H9 (cell line): ENCODE measurements around the gene TMEM123. TPM values are rescaled to one million over a fixed set of nuclear protein-coding genes. Genes with fewer than 3 reads are reported as not detected.
A peak's percentile ranks its signal among the peaks of the same experiment; 100 is the strongest.

Source experiments
- DNase-seq: peaks from one replicate; pipeline ENCODE4 v3.0.0-alpha.2; 2017
- H2AFZ ChIP-seq: one replicate; pipeline ENCODE4 v1.6.1; 2013; ENCODE audit warnings: mild to moderate bottlenecking, low read length, control low read depth, moderate library complexity
- H2AK5ac ChIP-seq: 2 replicates; pipeline ENCODE4 v1.6.1; 2013; ENCODE audit warnings: low read length, control low read depth, mixed read lengths; ENCODE audit not compliant: insufficient read length
- H2BK120ac ChIP-seq: one replicate; pipeline ENCODE4 v1.6.1; 2013; ENCODE audit warnings: low read depth, mild to moderate bottlenecking, low read length, control low read depth, inconsistent platforms; ENCODE audit not compliant: poor library complexity, severe bottlenecking
- H2BK12ac ChIP-seq: 2 replicates; pipeline ENCODE4 v1.6.1; 2013; ENCODE audit warnings: low read length, control low read depth, mixed read lengths, low read depth; ENCODE audit not compliant: insufficient read length
- H2BK15ac ChIP-seq: 2 replicates; pipeline ENCODE4 v1.6.1; 2013; ENCODE audit warnings: low read depth, low read length, control low read depth
- H2BK20ac ChIP-seq: one replicate; pipeline ENCODE4 v1.6.1; 2013; ENCODE audit warnings: low read depth, mild to moderate bottlenecking, low read length, control low read depth, inconsistent platforms; ENCODE audit not compliant: poor library complexity, severe bottlenecking
- H2BK5ac ChIP-seq: 2 replicates; pipeline ENCODE4 v1.6.1; 2013; ENCODE audit warnings: low read length, control low read depth, mixed read lengths; ENCODE audit not compliant: insufficient read length
- H3K14ac ChIP-seq: 2 replicates; pipeline ENCODE4 v1.6.1; 2013; ENCODE audit warnings: low read length, control low read depth; ENCODE audit not compliant: insufficient read depth
- H3K18ac ChIP-seq: 2 replicates; pipeline ENCODE4 v1.6.1; 2013; ENCODE audit warnings: low read depth, mild to moderate bottlenecking, mixed read lengths, low read length, control low read depth; ENCODE audit not compliant: insufficient read length
- H3K23ac ChIP-seq: 2 replicates; pipeline ENCODE4 v1.6.1; 2013; ENCODE audit warnings: low read length, control low read depth, mixed read lengths, low read depth; ENCODE audit not compliant: insufficient read length
- H3K23me2 ChIP-seq: 2 replicates; pipeline ENCODE4 v1.6.1; 2013; ENCODE audit warnings: low read depth, mild to moderate bottlenecking, mixed read lengths, low read length, control low read depth; ENCODE audit not compliant: insufficient read length, poor library complexity, severe bottlenecking
- H3K27ac ChIP-seq: 2 replicates; pipeline ENCODE4 v1.5.1; 2013; ENCODE audit warnings: low read length, control low read depth, mixed read lengths, low read depth; ENCODE audit not compliant: insufficient read length
- H3K27me3 ChIP-seq: 2 replicates; pipeline ENCODE4 v1.6.1; 2013; ENCODE audit warnings: low read length, control low read depth, inconsistent platforms; ENCODE audit not compliant: insufficient read depth
- H3K4ac ChIP-seq: 2 replicates; pipeline ENCODE4 v1.6.1; 2013; ENCODE audit warnings: low read depth, mild to moderate bottlenecking, control low read depth, inconsistent platforms, low read length, moderate library complexity
- H3K4me1 ChIP-seq: 2 replicates; pipeline ENCODE4 v1.6.1; 2013; ENCODE audit warnings: low read length, control low read depth, inconsistent platforms; ENCODE audit not compliant: insufficient read depth
- H3K4me2 ChIP-seq: 2 replicates; pipeline ENCODE4 v1.6.1; 2013; ENCODE audit warnings: low read length, control low read depth, mixed read lengths; ENCODE audit not compliant: insufficient read length, insufficient read depth
- H3K56ac ChIP-seq: 2 replicates; pipeline ENCODE4 v1.6.1; 2013; ENCODE audit warnings: low read depth, mild to moderate bottlenecking, mixed read lengths, low read length, control low read depth; ENCODE audit not compliant: insufficient read length
- H3K79me1 ChIP-seq: 2 replicates; pipeline ENCODE4 v1.6.1; 2013; ENCODE audit warnings: low read depth, mild to moderate bottlenecking, moderate library complexity, low read length, control low read depth, inconsistent platforms; ENCODE audit not compliant: insufficient read depth, poor library complexity, severe bottlenecking
- H3K79me2 ChIP-seq: 2 replicates; pipeline ENCODE4 v1.6.1; 2013; ENCODE audit warnings: low read length, control low read depth, inconsistent platforms; ENCODE audit not compliant: insufficient read depth
- H3K9ac ChIP-seq: 2 replicates; pipeline ENCODE4 v1.6.1; 2013; ENCODE audit warnings: low read length, control low read depth, mixed read lengths; ENCODE audit not compliant: insufficient read length; ENCODE audit errors: extremely low read depth
- H3K9me3 ChIP-seq: one replicate; pipeline ENCODE4 v1.6.1; 2013; ENCODE audit warnings: low read depth, low read length, inconsistent platforms; ENCODE audit not compliant: control insufficient read depth
- H3T11ph ChIP-seq: one replicate; pipeline ENCODE4 v1.6.1; 2013; ENCODE audit warnings: mild to moderate bottlenecking, low read length, control low read depth, inconsistent platforms
- H4K20me1 ChIP-seq: one replicate; pipeline ENCODE4 v1.6.1; 2013; ENCODE audit not compliant: control insufficient read depth, insufficient read length, insufficient read depth
- H4K5ac ChIP-seq: 2 replicates; pipeline ENCODE4 v1.6.1; 2013; ENCODE audit warnings: low read depth, mild to moderate bottlenecking, mixed read lengths, low read length, control low read depth; ENCODE audit not compliant: insufficient read length
- H4K8ac ChIP-seq: replicated peaks from 2 replicates; pipeline ENCODE4 v1.6.1; 2013; ENCODE audit warnings: low read length, control low read depth, mixed read lengths, low read depth; ENCODE audit not compliant: insufficient read length
- H4K91ac ChIP-seq: 2 replicates; pipeline ENCODE4 v1.6.1; 2013; ENCODE audit warnings: low read depth, mild to moderate bottlenecking, moderate library complexity, mixed read lengths, low read length, control low read depth; ENCODE audit not compliant: insufficient read length
- H3K27ac Mint-ChIP-seq, 3 experiments: 2 replicates in 2 of 3; 3 replicates in 1 of 3; pipeline ENCODE4 v1.8.0; 2020 to 2021; ENCODE audit warnings: mixed read lengths in 3 of 3, mild to moderate bottlenecking in 1 of 3, moderate library complexity in 1 of 3
- H3K27me3 Mint-ChIP-seq: 2 replicates; pipeline ENCODE4 v1.8.0; 2021; ENCODE audit warnings: low read depth, mild to moderate bottlenecking, moderate library complexity, mixed read lengths
- H3K36me3 Mint-ChIP-seq, 3 experiments: 2 replicates in 2 of 3; 3 replicates in 1 of 3; pipeline ENCODE4 v1.8.0; 2020 to 2021; ENCODE audit warnings: low read depth in 3 of 3, mixed read lengths in 3 of 3; ENCODE audit not compliant: insufficient read depth in 1 of 3
- H3K4me1 Mint-ChIP-seq, 2 experiments: 2 replicates each; pipeline ENCODE4 v1.8.0; 2020; ENCODE audit warnings: mixed read lengths in 2 of 2
- H3K4me3 Mint-ChIP-seq, 2 experiments: 2 replicates in 1 of 2; 3 replicates in 1 of 2; pipeline ENCODE4 v1.8.0; 2020 to 2021; ENCODE audit warnings: mild to moderate bottlenecking in 2 of 2, mixed read lengths in 2 of 2, moderate library complexity in 1 of 2
- H3K9me3 Mint-ChIP-seq, 2 experiments: 2 replicates in 1 of 2; 3 replicates in 1 of 2; pipeline ENCODE4 v1.8.0; 2020; ENCODE audit warnings: mild to moderate bottlenecking in 2 of 2, mixed read lengths in 2 of 2, moderate library complexity in 1 of 2
- WGBS: extraction: QIAGEN DNeasy Blood & Tissue Kit; methylation state at CpG from one replicate; pipeline ENCODE4 v1.1.7; 2013; ENCODE audit warnings: missing lambda C conversion rate, low lambda C conversion rate, mixed read lengths; ENCODE audit not compliant: insufficient read length; ENCODE audit errors: extremely low coverage; 5-methylcytosine and 5-hydroxymethylcytosine counted together
- total RNA-seq: library from RNA; stranded (reverse); gene quantifications from 2 replicates; pipeline ENCODE4 v1.2.1, GENCODE V29; 2021
- TF ChIP-seq, protein P1 (sequence below): fragments of 200-600 bp; sonication (generic); conservative IDR thresholded peaks from 3 replicates; pipeline ENCODE4 v1.8.0; 2021; ENCODE audit warnings: antibody characterized with exemption, mild to moderate bottlenecking

Gene TMEM123
- total RNA-seq, 1 experiment from 2014 or later: 76.7 TPM

DNA sequence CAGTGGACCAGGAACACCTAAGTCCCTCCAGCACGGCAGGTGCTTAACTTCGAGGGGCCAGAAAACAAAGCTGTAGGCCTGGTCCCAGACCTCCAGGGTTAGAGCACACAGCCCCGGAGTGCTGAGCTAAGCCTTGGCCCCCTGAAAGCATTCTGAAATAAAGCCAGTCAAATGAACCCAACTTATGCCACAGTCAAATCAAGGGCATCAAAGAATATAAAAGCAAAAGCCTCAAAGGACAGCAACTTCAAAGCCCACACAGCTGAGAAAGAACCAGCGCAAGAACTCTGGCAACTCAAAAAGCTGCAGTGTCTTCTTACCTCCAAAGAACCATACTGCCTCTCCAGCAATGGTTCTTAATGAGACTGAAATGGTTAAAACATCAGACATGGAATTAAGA is 39.1 kb downstream of the TMEM123 start:
- H4K20me1 ChIP-seq: no peaks in the 10 kb centered on the region
- no peak overlapping the region; the same call in 1 of the 2 replicates for H3K14ac ChIP-seq
- TF ChIP-seq, protein P1, sequence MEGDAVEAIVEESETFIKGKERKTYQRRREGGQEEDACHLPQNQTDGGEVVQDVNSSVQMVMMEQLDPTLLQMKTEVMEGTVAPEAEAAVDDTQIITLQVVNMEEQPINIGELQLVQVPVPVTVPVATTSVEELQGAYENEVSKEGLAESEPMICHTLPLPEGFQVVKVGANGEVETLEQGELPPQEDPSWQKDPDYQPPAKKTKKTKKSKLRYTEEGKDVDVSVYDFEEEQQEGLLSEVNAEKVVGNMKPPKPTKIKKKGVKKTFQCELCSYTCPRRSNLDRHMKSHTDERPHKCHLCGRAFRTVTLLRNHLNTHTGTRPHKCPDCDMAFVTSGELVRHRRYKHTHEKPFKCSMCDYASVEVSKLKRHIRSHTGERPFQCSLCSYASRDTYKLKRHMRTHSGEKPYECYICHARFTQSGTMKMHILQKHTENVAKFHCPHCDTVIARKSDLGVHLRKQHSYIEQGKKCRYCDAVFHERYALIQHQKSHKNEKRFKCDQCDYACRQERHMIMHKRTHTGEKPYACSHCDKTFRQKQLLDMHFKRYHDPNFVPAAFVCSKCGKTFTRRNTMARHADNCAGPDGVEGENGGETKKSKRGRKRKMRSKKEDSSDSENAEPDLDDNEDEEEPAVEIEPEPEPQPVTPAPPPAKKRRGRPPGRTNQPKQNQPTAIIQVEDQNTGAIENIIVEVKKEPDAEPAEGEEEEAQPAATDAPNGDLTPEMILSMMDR: no peak
- H3K23me2 ChIP-seq: no peaks in the 10 kb centered on the region
- no peak overlapping the region for H3K4ac ChIP-seq
- no peak for DNase-seq
- H3K18ac ChIP-seq: no peak overlapping the region
- no peaks in the 10 kb centered on the region for H3K79me1 ChIP-seq
- Mint-ChIP-seq H3K27me3 (no peaks in the 10 kb centered on the region), H3K9me3 (peaks cover 13 to 15% of the 10 kb centered on the region in 2 experiments), H3K4me1 (peaks cover 3 to 12% of the 10 kb centered on the region in 2 experiments; a peak in 3 of 4 replicates), H3K4me3 (no peak overlapping the region), H3K27ac (no peak overlapping the region), H3K36me3 (peaks cover 7 to 31% (median 20%) of the 10 kb centered on the region in 3 experiments)
- no peaks in the 10 kb centered on the region for H3K9me3 ChIP-seq
- no CpG with 5 or more reads among the region's 4 CpGs for WGBS
- no peak overlapping the region for H4K8ac ChIP-seq
- H3T11ph ChIP-seq: no peak overlapping the region
- no peak overlapping the region for H2BK12ac ChIP-seq
- H2BK15ac ChIP-seq: 0 out of 2 replicates have a peak overlapping the region, but pooled peaks have one; percentile 99
- H3K27me3 ChIP-seq: no peaks in the 10 kb centered on the region
- H2BK20ac ChIP-seq: no peak overlapping the region
- H2BK5ac ChIP-seq: no peak overlapping the region
- no peak overlapping the region for H2BK120ac ChIP-seq
- H3K79me2 ChIP-seq: no peaks in the 10 kb centered on the region
- H3K23ac ChIP-seq: no peak overlapping the region
- no peak overlapping the region for H3K27ac ChIP-seq
- H3K4me1 ChIP-seq: 0 out of 2 replicates have a peak, but pooled peaks cover 5% of the 10 kb centered on the region
- no peak overlapping the region for H4K5ac ChIP-seq
- no peak overlapping the region for H2AFZ ChIP-seq
- no peak overlapping the region for H2AK5ac ChIP-seq
- H3K4me2 ChIP-seq: no peak overlapping the region
- no peak overlapping the region for H3K56ac ChIP-seq
- no peak overlapping the region for H3K9ac ChIP-seq
- no peak overlapping the region for H4K91ac ChIP-seq
